ENCODE results near the gene ASMT. TPM values are rescaled to one million over a fixed set of nuclear protein-coding genes. Genes with fewer than 3 reads are reported as not detected.

ASMT gene
- polyA plus RNA-seq = not detected in 2 replicates

GRCh38 chrX:1614927-1615326 lies at the start of gene ASMT:
TSS of gene ASMT (plus strand) at chrX:1615059. CDS start at chrX:1615200, 141 bp downstream.

GRCh38 chrX:1591102-1591862 lies 23.6 kb upstream of the ASMT start, which contains the start of gene AKAP17A:
TSS of gene AKAP17A (plus strand) at chrX:1591604. CDS start at chrX:1593463, 1,859 bp downstream.

Other genes with a start within 250 kb of the ASMT start
- gene SLC25A6, start 222.9 kb upstream of the ASMT start, polyA plus RNA-seq = 50.3 and 53.0 TPM in 2 replicates
- 14.4 and 15.2 TPM in 2 replicates for gene ASMTL, start 162.2 kb upstream of the ASMT start, polyA plus RNA-seq
- gene P2RY8, start 77.9 kb upstream of the ASMT start, polyA plus RNA-seq = not detected in 2 replicates
- 3.3 and 5.0 TPM in 2 replicates for gene AKAP17A, start 23.5 kb upstream of the ASMT start, polyA plus RNA-seq

All from Purkinje cell (primary cell).